Loucy (cell line): ENCODE results near the gene ZNF620.

Experiments used
- CTCF ChIP-seq: fragments of 200-600 bp; sonication (generic); conservative IDR thresholded peaks from 2 replicates; pipeline ENCODE4 v1.5.1; 2014; ENCODE audit warnings: mild to moderate bottlenecking, antibody characterized with exemption, low read length
- EZH2phosphoT487 ChIP-seq: fragments of 200-600 bp; IDR thresholded peaks from 2 replicates; pipeline ENCODE4 v1.6.1; 2018; ENCODE audit warnings: antibody characterized with exemption, mild to moderate bottlenecking, moderate library complexity, borderline replicate concordance

DNA sequence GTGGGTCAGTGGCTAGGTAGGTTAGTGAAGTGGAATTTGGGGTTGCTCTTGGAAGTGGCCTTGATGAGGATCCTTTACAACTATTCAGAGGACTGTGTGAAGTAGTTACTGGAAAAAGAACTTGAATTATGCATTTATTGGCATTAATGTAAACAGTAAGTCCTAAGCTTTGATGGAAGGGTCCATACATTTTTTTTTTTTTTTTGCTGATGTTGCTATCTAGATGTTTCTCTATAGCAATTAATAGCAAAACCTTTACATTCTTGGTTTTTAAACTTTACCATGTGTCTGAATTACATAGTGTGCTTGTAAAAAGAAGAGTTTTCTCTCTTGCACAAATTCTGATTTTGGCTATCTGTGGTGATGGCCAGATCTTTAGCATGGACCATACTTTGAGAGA lies 28.4 kb downstream of the ZNF620 start:
- TF ChIP-seq CTCF: no peak
- no peak for TF ChIP-seq EZH2phosphoT487
